ENCODE data around the gene ALDH1B1. TPM values are rescaled to one million over a fixed set of nuclear protein-coding genes. Genes with fewer than 3 reads are reported as not detected.

ALDH1B1 gene
- total and polyA plus RNA-seq, 7 donors, result 24.9 to 120 (median 46.9) TPM

- intact Hi-C loops (cut with DNase I), result no loop called here
These were observed 13.3 kb downstream of the ALDH1B1 start for GRCh38 chr9:38405785-38406184.

GRCh38 chr9:38406476-38407186, 14.1 kb downstream of the ALDH1B1 start:
- Histone ChIP-seq H3K4me3 (no peak overlapping the region), H3K4me1 (no peaks in the 10 kb centered on the region), H3K36me3 (ENCODE audit: insufficient read depth in 1 of 2, low read depth in 1 of 2) (no peaks in the 10 kb centered on the region), H3K27ac (no peak overlapping the region), H3K9me3 (no peaks in the 10 kb centered on the region), H3K27me3 (ENCODE audit: insufficient read depth in 3 of 3, low read length in 2 of 3) (peaks cover 0 to 13% (median 0%) of the 10 kb centered on the region in 3 donors)
- DNase-seq (no peak), ATAC-seq (no peak)
- TF ChIP-seq CTCF (IDR thresholded peaks at IDR 0.05), result no peak
- 84 to 89% (median 85%) methylated on average over 9 of the region's 9 CpGs for WGBS, 3 donors
- intact Hi-C loops (cut with DNase I), result no loop called here

More at GRCh38 chr9:38405785-38406184, 13.3 kb downstream of the ALDH1B1 start:
- Histone ChIP-seq H3K27me3 (ENCODE audit: insufficient read depth in 3 of 3, low read length in 2 of 3) (peaks cover 0 to 13% (median 0%) of the 10 kb centered on the region in 3 donors), H3K36me3 (ENCODE audit: insufficient read depth in 1 of 2, low read depth in 1 of 2) (no peaks in the 10 kb centered on the region), H3K4me3 (no peak overlapping the region), H3K27ac (no peak overlapping the region), H3K4me1 (no peaks in the 10 kb centered on the region), H3K9me3 (no peaks in the 10 kb centered on the region)
- no peak for DNase-seq
- ATAC-seq, result no peak
- no peak for TF ChIP-seq CTCF (IDR thresholded peaks at IDR 0.05)
- 66 to 76% (median 66%) methylated on average over 3 of the region's 3 CpGs for WGBS, 3 donors

- no peak overlapping the region for H3K27ac ChIP-seq
- peaks cover 0 to 25% (median 0%) of the 10 kb centered on the region in 3 donors for H3K27me3 ChIP-seq (ENCODE audit: insufficient read depth in 3 of 3, low read length in 2 of 3)
- DNase-seq (no peak), ATAC-seq (no peak)
- intact Hi-C loops (cut with DNase I), result no loop called here
- no peaks in the 10 kb centered on the region for H3K4me1 ChIP-seq
- H3K36me3 ChIP-seq (ENCODE audit: insufficient read depth in 1 of 2, low read depth in 1 of 2), result no peaks in the 10 kb centered on the region
- H3K9me3 ChIP-seq, result no peaks in the 10 kb centered on the region
- no peak for TF ChIP-seq CTCF (IDR thresholded peaks at IDR 0.05)
- WGBS, 3 donors, result 44 to 59% (median 54%) methylated on average over 4 of the region's 4 CpGs
- H3K4me3 ChIP-seq, result no peak overlapping the region
These were observed 16.2 kb downstream of the ALDH1B1 start for GRCh38 chr9:38408719-38409118.

- Histone ChIP-seq H3K36me3 (ENCODE audit: insufficient read depth in 1 of 2, low read depth in 1 of 2) (no peaks in the 10 kb centered on the region), H3K27ac (no peak overlapping the region), H3K4me1 (no peaks in the 10 kb centered on the region), H3K9me3 (no peaks in the 10 kb centered on the region), H3K27me3 (ENCODE audit: insufficient read depth in 3 of 3, low read length in 2 of 3) (peaks cover 0 to 11% (median 0%) of the 10 kb centered on the region in 3 donors), H3K4me3 (no peak overlapping the region)
- DNase-seq (no peak), ATAC-seq (no peak)
- intact Hi-C loops (cut with DNase I), result loop anchor here in 1 of 2 donors (10.0 kb wide), 1 partner anchor 52 kb away; no protein-coding TSS in a partner anchor
- WGBS, 3 donors, result 74 to 92% (median 81%) methylated on average over 6 of the region's 6 CpGs
- TF ChIP-seq CTCF (IDR thresholded peaks at IDR 0.05), result no peak
These were observed 20.2 kb downstream of the ALDH1B1 start for GRCh38 chr9:38412751-38413150.
